LNCaP clone FGC (cell line): ENCODE measurements around the gene FSTL4.

Source experiments
- DNase-seq: peaks from one replicate; pipeline ENCODE4 v3.0.0-alpha.2; 2011; ENCODE audit warnings: low read depth
- H3K4me3 ChIP-seq: 2 replicates; pipeline ENCODE4 v1.5.1; 2011; ENCODE audit warnings: mild to moderate bottlenecking, low read depth, low read length, control low read depth
- TF ChIP-seq, protein P1 (sequence below): IDR thresholded peaks from 2 replicates; pipeline ENCODE4 v1.5.1; 2012; ENCODE audit warnings: mild to moderate bottlenecking; ENCODE audit not compliant: control insufficient read depth, insufficient read depth; ENCODE audit errors: extremely low read depth

Gene FSTL4

DNA sequence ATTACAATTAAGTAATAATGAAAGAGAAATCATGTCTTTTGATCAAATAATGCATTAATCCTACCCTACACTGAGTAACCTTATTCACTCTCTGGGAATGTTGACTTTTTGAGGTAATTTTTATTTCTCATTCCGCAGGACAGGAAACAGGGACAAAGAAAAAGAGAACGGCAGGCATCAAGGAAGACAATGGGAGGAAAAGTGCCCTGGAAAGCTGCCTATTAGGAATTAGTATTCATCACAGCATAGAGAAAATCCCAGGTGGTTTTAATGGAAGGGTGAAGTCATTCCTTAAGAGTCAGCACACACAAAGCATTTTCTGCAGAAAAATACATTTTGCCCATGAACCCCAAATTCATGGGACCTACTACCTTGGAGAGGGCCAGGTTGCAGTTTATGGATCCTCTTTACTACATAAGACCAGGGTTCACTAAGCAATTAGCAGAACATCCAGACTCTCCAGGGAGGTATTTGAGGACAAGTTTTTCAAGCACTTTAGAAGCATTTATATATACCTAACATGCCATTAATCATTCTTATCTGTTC, 9.4 kb downstream of the FSTL4 start:
- DNase-seq: no peak
- no peak overlapping the region for H3K4me3 ChIP-seq
- TF ChIP-seq, protein P1, sequence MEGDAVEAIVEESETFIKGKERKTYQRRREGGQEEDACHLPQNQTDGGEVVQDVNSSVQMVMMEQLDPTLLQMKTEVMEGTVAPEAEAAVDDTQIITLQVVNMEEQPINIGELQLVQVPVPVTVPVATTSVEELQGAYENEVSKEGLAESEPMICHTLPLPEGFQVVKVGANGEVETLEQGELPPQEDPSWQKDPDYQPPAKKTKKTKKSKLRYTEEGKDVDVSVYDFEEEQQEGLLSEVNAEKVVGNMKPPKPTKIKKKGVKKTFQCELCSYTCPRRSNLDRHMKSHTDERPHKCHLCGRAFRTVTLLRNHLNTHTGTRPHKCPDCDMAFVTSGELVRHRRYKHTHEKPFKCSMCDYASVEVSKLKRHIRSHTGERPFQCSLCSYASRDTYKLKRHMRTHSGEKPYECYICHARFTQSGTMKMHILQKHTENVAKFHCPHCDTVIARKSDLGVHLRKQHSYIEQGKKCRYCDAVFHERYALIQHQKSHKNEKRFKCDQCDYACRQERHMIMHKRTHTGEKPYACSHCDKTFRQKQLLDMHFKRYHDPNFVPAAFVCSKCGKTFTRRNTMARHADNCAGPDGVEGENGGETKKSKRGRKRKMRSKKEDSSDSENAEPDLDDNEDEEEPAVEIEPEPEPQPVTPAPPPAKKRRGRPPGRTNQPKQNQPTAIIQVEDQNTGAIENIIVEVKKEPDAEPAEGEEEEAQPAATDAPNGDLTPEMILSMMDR: no peak

DNA sequence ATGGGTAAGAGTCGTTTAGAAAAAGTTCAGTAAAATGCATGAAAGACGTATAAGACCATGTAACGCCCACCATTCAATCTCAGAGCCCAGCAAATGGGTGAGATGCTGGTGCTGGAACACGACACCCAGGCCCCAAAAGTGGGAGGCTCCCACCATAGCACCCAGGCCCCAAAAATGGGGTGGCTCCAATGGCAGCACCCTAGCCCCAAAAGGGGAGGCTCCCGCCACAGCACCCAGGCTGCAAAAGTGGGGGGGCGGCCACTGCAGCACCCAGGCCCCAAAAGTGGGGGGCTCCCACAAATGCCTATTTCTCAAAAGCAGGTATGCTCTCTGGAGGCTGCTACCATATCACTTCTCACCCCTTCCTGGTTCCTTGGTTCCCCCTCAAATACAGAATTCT, 12.7 kb downstream of the FSTL4 start:
- DNase-seq: no peak
- no peak overlapping the region for H3K4me3 ChIP-seq
- TF ChIP-seq, protein P1: no peak

DNA sequence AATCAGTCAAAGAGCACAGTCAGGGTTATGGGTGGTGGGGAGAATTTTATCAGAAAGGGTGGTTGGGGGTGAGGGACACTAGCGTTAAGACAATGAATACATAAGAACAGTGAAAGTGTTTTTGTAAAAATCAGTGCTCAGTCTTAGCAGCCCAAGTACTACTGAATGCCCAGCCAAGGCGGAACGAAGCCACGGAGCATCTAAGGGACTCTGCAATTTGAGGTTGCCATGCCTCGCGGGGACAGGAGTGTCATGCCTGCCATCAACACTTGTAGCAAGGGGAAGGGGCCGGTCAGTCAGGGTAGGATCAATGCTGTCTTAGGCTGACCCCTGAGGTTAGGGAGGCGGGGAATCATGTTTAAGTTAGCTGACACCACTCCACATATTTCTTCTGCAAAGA, 13.3 kb downstream of the FSTL4 start:
- TF ChIP-seq, protein P1: no peak
- H3K4me3 ChIP-seq: no peak overlapping the region
- DNase-seq: no peak

DNA sequence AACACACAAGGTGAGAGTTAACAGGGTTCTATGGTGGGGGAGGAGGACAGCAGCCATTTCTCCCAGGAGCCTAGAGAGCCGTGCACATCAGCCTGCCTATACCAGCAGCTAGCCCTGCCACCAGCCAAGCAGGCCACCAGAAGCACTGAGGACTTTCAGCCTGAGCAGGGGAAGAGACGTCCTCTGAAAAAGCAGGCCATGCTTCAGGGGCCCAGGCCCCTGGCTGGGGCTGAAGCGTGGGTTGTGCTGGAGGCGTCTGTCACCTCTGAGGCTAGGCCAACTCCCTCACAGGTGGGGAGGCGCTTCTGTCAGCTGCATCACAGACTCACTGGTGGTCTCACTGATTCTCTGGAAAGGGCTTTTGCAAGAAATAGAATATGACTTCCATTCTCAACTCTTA, 16.3 kb downstream of the FSTL4 start:
- DNase-seq: no peak
- TF ChIP-seq, protein P1: no peak
- H3K4me3 ChIP-seq: no peak overlapping the region

DNA sequence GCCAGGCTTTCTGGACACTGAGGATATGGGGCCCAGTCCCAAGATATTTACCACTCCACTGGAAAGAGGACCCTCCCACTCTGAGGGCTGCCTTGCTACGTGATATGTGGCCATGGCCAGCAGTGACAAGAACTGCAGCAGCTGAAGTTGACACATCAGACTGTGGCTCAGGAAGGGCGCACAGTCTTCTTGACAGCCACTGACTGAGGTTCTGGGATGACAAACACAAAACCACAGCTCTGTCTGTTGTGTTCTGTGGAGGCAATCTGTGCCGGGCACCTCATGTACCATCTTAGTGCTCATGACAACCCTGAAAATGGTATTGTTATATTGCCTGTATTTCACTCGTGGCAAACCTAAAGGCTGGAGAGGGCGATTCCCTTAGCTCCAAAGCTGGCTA, 16.9 kb downstream of the FSTL4 start:
- TF ChIP-seq, protein P1: no peak
- H3K4me3 ChIP-seq: no peak overlapping the region
- no peak for DNase-seq

DNA sequence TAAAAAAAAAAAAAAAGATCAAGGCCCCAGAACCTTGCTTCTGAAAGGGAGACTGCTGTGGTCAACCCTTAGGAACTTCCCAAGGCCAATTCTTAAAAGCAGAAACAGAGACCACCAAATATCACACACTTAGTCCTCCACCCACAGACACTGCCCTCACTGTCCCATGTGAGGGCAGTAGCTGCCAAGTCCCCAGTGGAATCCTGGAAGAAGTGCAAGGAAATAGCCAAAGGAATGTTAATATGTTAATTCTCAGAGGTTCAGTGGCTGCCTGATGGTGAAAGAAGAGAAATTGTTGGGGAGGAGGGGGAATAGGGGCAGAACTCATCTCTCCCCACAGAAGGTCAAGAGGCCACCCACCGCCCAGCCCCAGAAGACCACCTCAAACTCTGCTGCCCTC, 23.1 kb downstream of the FSTL4 start:
- no peak overlapping the region for H3K4me3 ChIP-seq
- DNase-seq: no peak
- TF ChIP-seq, protein P1: no peak

DNA sequence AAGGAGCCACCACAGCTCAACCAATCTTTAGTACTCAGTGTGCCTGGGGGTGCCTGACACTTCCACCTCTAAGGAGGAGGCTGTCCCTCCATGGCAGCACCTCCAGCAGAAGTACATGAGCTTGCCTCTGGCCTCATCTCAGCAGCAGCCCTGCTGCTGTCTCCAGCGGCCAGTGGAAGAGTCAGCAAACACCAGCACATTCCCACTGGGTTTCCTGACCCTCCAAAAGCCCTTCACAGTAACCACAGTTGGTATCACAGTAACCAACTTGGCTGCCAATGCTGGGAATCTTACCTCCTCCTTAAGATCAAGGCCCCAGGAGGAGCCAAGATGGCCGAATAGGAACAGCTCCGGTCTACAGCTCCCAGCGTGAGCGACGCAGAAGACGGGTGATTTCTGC, 29.4 kb downstream of the FSTL4 start:
- no peak for DNase-seq
- H3K4me3 ChIP-seq: no peak overlapping the region
- TF ChIP-seq, protein P1: no peak
